Stimulated activated effector memory CD8-positive, alpha-beta T cell treated with anti-CD3 and anti-CD28 coated beads, Interleukin-12 subunit alpha, Interleukin-12 subunit beta, amount 100 ng/mL, for 72 hours (primary cell): Measurements from ENCODE around the gene CELF1.
A peak's percentile ranks its signal among the peaks of the same experiment; 100 is the strongest.
"Not testable (repeated sequence)": the region's sequence is repeated elsewhere in the genome, so short reads cannot be mapped to it uniquely, and the experiment has no call there.

Experiments
- ATAC-seq: fragments of 150-1000 bp; cut with Tn5 transposase; 2 replicates; pipeline ENCODE4 v1.10.0; 2021
- DNase-seq, 2 donors: peaks; one replicate each; pipeline ENCODE4 v3.0.0; 2021 to 2022; ENCODE audit warnings: low spot score in 2 of 2
- H3K27ac Mint-ChIP-seq: one replicate; pipeline ENCODE4 v1.8.0; 2022; ENCODE audit warnings: mild to moderate bottlenecking, mixed read lengths
- H3K36me3 Mint-ChIP-seq: one replicate; pipeline ENCODE4 v1.8.0; 2022; ENCODE audit warnings: mild to moderate bottlenecking, mixed read lengths
- H3K4me1 Mint-ChIP-seq: one replicate; pipeline ENCODE4 v1.8.0; 2022; ENCODE audit warnings: mixed read lengths
- H3K4me3 Mint-ChIP-seq: one replicate; pipeline ENCODE4 v1.8.0; 2022; ENCODE audit warnings: mild to moderate bottlenecking, mixed read lengths
- H3K9me3 Mint-ChIP-seq: one replicate; pipeline ENCODE4 v1.8.0; 2022; ENCODE audit warnings: mixed read lengths

The CELF1 gene

GRCh38 chr11:47533690-47534151, 19.2 kb downstream of the CELF1 start:
- no peak overlapping the region for H3K4me3 Mint-ChIP-seq
- H3K27ac Mint-ChIP-seq: no peak overlapping the region
- H3K9me3 Mint-ChIP-seq: no peaks in the 10 kb centered on the region
- no peak for DNase-seq
- no peak for ATAC-seq
- H3K36me3 Mint-ChIP-seq: peaks cover 47% of the 10 kb centered on the region
- peaks cover 37% of the 10 kb centered on the region for H3K4me1 Mint-ChIP-seq

GRCh38 chr11:47532597-47533213, 20.2 kb downstream of the CELF1 start:
- Mint-ChIP-seq H3K27ac (no peak overlapping the region), H3K9me3 (no peaks in the 10 kb centered on the region), H3K4me1 (peaks cover 31% of the 10 kb centered on the region), H3K36me3 (peaks cover 45% of the 10 kb centered on the region), H3K4me3 (no peak overlapping the region)
- no peak for ATAC-seq
- DNase-seq: no peak

- DNase-seq (no peak), ATAC-seq (no peak)
- Mint-ChIP-seq H3K9me3 (no peaks in the 10 kb centered on the region), H3K4me1 (peaks cover 26% of the 10 kb centered on the region), H3K36me3 (peaks cover 45% of the 10 kb centered on the region), H3K27ac (no peak overlapping the region), H3K4me3 (no peak overlapping the region)
Observed at GRCh38 chr11:47531666-47532065, 21.3 kb downstream of the CELF1 start.

GRCh38 chr11:47530721-47531120, 22.2 kb downstream of the CELF1 start:
- not testable (repeated sequence) for DNase-seq

GRCh38 chr11:47529951-47530350, 23.0 kb downstream of the CELF1 start:
- H3K4me1 Mint-ChIP-seq: peaks cover 37% of the 10 kb centered on the region

More at GRCh38 chr11:47530721-47531120, 22.2 kb downstream of the CELF1 start:
- not testable (repeated sequence) for ATAC-seq, H3K4me3 Mint-ChIP-seq, H3K9me3 Mint-ChIP-seq
- peaks cover 34% of the 10 kb centered on the region for H3K4me1 Mint-ChIP-seq
- H3K36me3 Mint-ChIP-seq: peaks cover 42% of the 10 kb centered on the region
- peak overlapping the region; percentile 85 for H3K27ac Mint-ChIP-seq

GRCh38 chr11:47527186-47527585, 25.7 kb downstream of the CELF1 start:
- Mint-ChIP-seq H3K9me3 (no peaks in the 10 kb centered on the region), H3K27ac (peak overlapping the region; percentile 52), H3K4me3 (no peak overlapping the region), H3K36me3 (peaks cover 16% of the 10 kb centered on the region), H3K4me1 (peaks cover 50% of the 10 kb centered on the region)
- DNase-seq: no peak
- no peak for ATAC-seq

More at GRCh38 chr11:47529951-47530350, 23.0 kb downstream of the CELF1 start:
- ATAC-seq: no peak
- Mint-ChIP-seq H3K36me3 (peaks cover 39% of the 10 kb centered on the region), H3K4me3 (no peak overlapping the region), H3K9me3 (no peaks in the 10 kb centered on the region), H3K27ac (peak overlapping the region; percentile 85)
- no peak for DNase-seq

GRCh38 chr11:47526032-47526431, 26.9 kb downstream of the CELF1 start:
- H3K36me3 Mint-ChIP-seq: peaks cover 16% of the 10 kb centered on the region
- H3K4me1 Mint-ChIP-seq: peaks cover 54% of the 10 kb centered on the region
- not testable (repeated sequence) for DNase-seq, ATAC-seq, H3K4me3 Mint-ChIP-seq, H3K9me3 Mint-ChIP-seq
- peak overlapping the region; percentile 46 for H3K27ac Mint-ChIP-seq

GRCh38 chr11:47524291-47524874, 28.5 kb downstream of the CELF1 start:
- Mint-ChIP-seq H3K27ac (peak overlapping the region; percentile 85), H3K36me3 (peaks cover 22% of the 10 kb centered on the region), H3K9me3 (no peaks in the 10 kb centered on the region), H3K4me1 (peaks cover 50% of the 10 kb centered on the region), H3K4me3 (peak overlapping the region; percentile 53)
- DNase-seq (no peak), ATAC-seq (peak; percentile 69)

- Mint-ChIP-seq H3K4me3 (peak overlapping the region; percentile 53), H3K4me1 (peaks cover 52% of the 10 kb centered on the region), H3K36me3 (peaks cover 28% of the 10 kb centered on the region), H3K9me3 (no peaks in the 10 kb centered on the region), H3K27ac (peak overlapping the region; percentile 85)
- no peak for DNase-seq
- peak; percentile 83 for ATAC-seq
Observed at GRCh38 chr11:47523490-47524225, 29.3 kb downstream of the CELF1 start.

- peaks cover 41% of the 10 kb centered on the region for H3K36me3 Mint-ChIP-seq
- no peak for ATAC-seq
- H3K4me1 Mint-ChIP-seq: peaks cover 64% of the 10 kb centered on the region
- H3K27ac Mint-ChIP-seq: peak overlapping the region; percentile 36
- no peak for DNase-seq
- no peaks in the 10 kb centered on the region for H3K9me3 Mint-ChIP-seq
- no peak overlapping the region for H3K4me3 Mint-ChIP-seq
Observed at GRCh38 chr11:47518212-47518964, 34.5 kb downstream of the CELF1 start.

- no peak for DNase-seq
- Mint-ChIP-seq H3K9me3 (no peaks in the 10 kb centered on the region), H3K27ac (no peak overlapping the region), H3K36me3 (peaks cover 42% of the 10 kb centered on the region), H3K4me3 (no peak overlapping the region), H3K4me1 (peaks cover 56% of the 10 kb centered on the region)
- no peak for ATAC-seq
Observed at GRCh38 chr11:47516984-47517853, 35.7 kb downstream of the CELF1 start.

GRCh38 chr11:47516155-47516554, 36.8 kb downstream of the CELF1 start:
- H3K36me3 Mint-ChIP-seq: peaks cover 42% of the 10 kb centered on the region

GRCh38 chr11:47514825-47515647, 37.9 kb downstream of the CELF1 start:
- peaks cover 62% of the 10 kb centered on the region for H3K4me1 Mint-ChIP-seq
- ATAC-seq: peak; percentile 100
- peak in 1 of 2 donors; percentile 53 for DNase-seq
- peak overlapping the region; percentile 13 for H3K4me3 Mint-ChIP-seq
- H3K9me3 Mint-ChIP-seq: no peaks in the 10 kb centered on the region
- peaks cover 36% of the 10 kb centered on the region for H3K36me3 Mint-ChIP-seq
- peak overlapping the region; percentile 79 for H3K27ac Mint-ChIP-seq

More at GRCh38 chr11:47516155-47516554, 36.8 kb downstream of the CELF1 start:
- DNase-seq (no peak), ATAC-seq (no peak)
- Mint-ChIP-seq H3K4me3 (no peak overlapping the region), H3K9me3 (no peaks in the 10 kb centered on the region), H3K4me1 (peaks cover 58% of the 10 kb centered on the region), H3K27ac (peak overlapping the region; percentile 79)
